NOMO-1 treated with dmso at 0.1 percent for 144 hours (cell line): ENCODE data around the gene CKLF.
"Not testable (repeated sequence)": the region's sequence is repeated elsewhere in the genome, so short reads cannot be mapped to it uniquely, and the experiment has no call there.

Experiments
- DNase-seq: peaks from one replicate; lab custom pipeline; 2025; ENCODE audit not compliant: unreplicated experiment; lab: John Stamatoyannopoulos, UW

The CKLF gene

GRCh38 chr16:66552286-66553177 is at the start of gene CKLF:
TSS of gene CKLF (plus strand) at chr16:66552576. CDS start at chr16:66552716, 140 bp downstream.
- DNase-seq, result peak; percentile 94

- no peak for DNase-seq
These were observed 49.3 kb upstream of the CKLF start for GRCh38 chr16:66503030-66503429.

GRCh38 chr16:66503612-66504011 is 48.8 kb upstream of the CKLF start:
- no peak for DNase-seq

- DNase-seq, result no peak
These were observed 44.6 kb upstream of the CKLF start for GRCh38 chr16:66507731-66508239.

GRCh38 chr16:66508248-66508913 is 44.0 kb upstream of the CKLF start:
- DNase-seq, result no peak

GRCh38 chr16:66508914-66509496 is 43.4 kb upstream of the CKLF start:
- no peak for DNase-seq

- DNase-seq, result no peak
These were observed 42.8 kb upstream of the CKLF start for GRCh38 chr16:66509576-66509975.

GRCh38 chr16:66510298-66510697 is 42.1 kb upstream of the CKLF start:
- no peak for DNase-seq

GRCh38 chr16:66510711-66511601 is 41.4 kb upstream of the CKLF start:
- DNase-seq, result no peak

- DNase-seq, result no peak
These were observed 40.6 kb upstream of the CKLF start for GRCh38 chr16:66511602-66512271.

- DNase-seq, result no peak
These were observed 39.9 kb upstream of the CKLF start for GRCh38 chr16:66512272-66513110.

- DNase-seq, result no peak
These were observed 39.2 kb upstream of the CKLF start for GRCh38 chr16:66513111-66513723.

- not testable (repeated sequence) for DNase-seq
These were observed 38.0 kb upstream of the CKLF start for GRCh38 chr16:66514391-66514790.

- not testable (repeated sequence) for DNase-seq
These were observed 37.3 kb upstream of the CKLF start for GRCh38 chr16:66514980-66515595.

- peak; percentile 8 for DNase-seq
These were observed 36.5 kb upstream of the CKLF start for GRCh38 chr16:66515596-66516508.

- no peak for DNase-seq
These were observed 35.9 kb upstream of the CKLF start for GRCh38 chr16:66516509-66516807.

GRCh38 chr16:66516808-66517585 is 35.4 kb upstream of the CKLF start:
- DNase-seq, result peak; percentile 96
